ENCODE data around the gene SELENON. TPM values are rescaled to one million over a fixed set of nuclear protein-coding genes. Genes with fewer than 3 reads are reported as not detected.
A peak's percentile ranks its signal among the peaks of the same experiment; 100 is the strongest.

Gene SELENON
- total and polyA plus RNA-seq, 4 donors = 4.3 to 16.1 (median 9.0) TPM

GRCh38 chr1:25773441-25774125 lies 26.4 kb upstream of the SELENON start:
- Histone ChIP-seq H3K27me3 (ENCODE audit: control insufficient read depth in 4 of 4, insufficient read depth in 4 of 4, low read length in 3 of 4) (no peaks in the 10 kb centered on the region), H3K36me3 (ENCODE audit: control insufficient read depth in 4 of 4, insufficient read depth in 3 of 4, low read depth in 1 of 4, low read length in 3 of 4) (peaks cover 0 to 4% (median 0%) of the 10 kb centered on the region in 4 donors), H3K9ac (ENCODE audit: low read depth in 1 of 2, low read length in 2 of 2) (no peak overlapping the region), H3K9me3 (ENCODE audit: control insufficient read depth in 4 of 4, low read length in 3 of 4) (no peaks in the 10 kb centered on the region), H3K4me3 (ENCODE audit: low read depth in 1 of 3, low read length in 3 of 3) (no peak overlapping the region), H3K4me1 (ENCODE audit: control insufficient read depth in 4 of 4, insufficient read depth in 4 of 4, low read length in 3 of 4) (peaks cover 24 to 32% (median 29%) of the 10 kb centered on the region in 4 donors), H3K27ac (ENCODE audit: low read depth in 1 of 2, low read length in 2 of 2) (peak overlapping the region; percentile 9 to 27)
- 33% methylated on average over 4 of the region's 4 CpGs for WGBS
- peak; percentile 52 for TF ChIP-seq REST (IDR thresholded peaks at IDR 0.05)
- TF ChIP-seq GABPA (IDR thresholded peaks at IDR 0.05 in 1 of 2, conservative IDR thresholded peaks at IDR 0.05 in 1 of 2) = no peak
- no peak for TF ChIP-seq CTCF (IDR thresholded peaks at IDR 0.05; ENCODE audit: low read depth, low read length, missing input control)
- TF ChIP-seq RXRA (IDR thresholded peaks at IDR 0.05) = peak; percentile 55 to 70
- peak; percentile 76 for TF ChIP-seq YY1 (IDR thresholded peaks at IDR 0.05)
- TF ChIP-seq ATF3 (IDR thresholded peaks at IDR 0.05) = no peak
- TF ChIP-seq NR2F2 (IDR thresholded peaks at IDR 0.05) = no peak
- no peak for TF ChIP-seq ZBTB33 (IDR thresholded peaks at IDR 0.05)
- TF ChIP-seq SP1 (IDR thresholded peaks at IDR 0.05) = peak; percentile 84
- peak; percentile 20 for TF ChIP-seq FOXA1 (IDR thresholded peaks at IDR 0.05)
- no peak for TF ChIP-seq TAF1 (conservative IDR thresholded peaks at IDR 0.05)
- peak; percentile 49 to 75 for TF ChIP-seq HNF4A (conservative IDR thresholded peaks at IDR 0.05)
- TF ChIP-seq JUND (IDR thresholded peaks at IDR 0.05) = no peak
- peak; percentile 67 for TF ChIP-seq FOXA2 (IDR thresholded peaks at IDR 0.05)
- peak; percentile 44 to 45 for TF ChIP-seq RAD21 (IDR thresholded peaks at IDR 0.05)
- TF ChIP-seq EGR1 (IDR thresholded peaks at IDR 0.05; ENCODE audit: low read depth in 2 of 2) = no peak
- TF ChIP-seq MAX (IDR thresholded peaks at IDR 0.05) = no peak
- TF ChIP-seq HNF4G (IDR thresholded peaks at IDR 0.05) = no peak
- peak; percentile 51 for DNase-seq (ENCODE audit: low spot score)

All from liver (tissue), 9 donors.